GM21619 (cell line): ENCODE data around the gene CACNA1B.

Experiments
- ATAC-seq: cut with Tn5 transposase; IDR thresholded peaks from one replicate; pipeline ENCODE4 v1.9.1; 2021; ENCODE audit not compliant: unreplicated experiment

CACNA1B gene

GRCh38 chr9:137959641-137960411, 82.2 kb downstream of the CACNA1B start:
- ATAC-seq, result no peak

GRCh38 chr9:137960496-137960895, 82.9 kb downstream of the CACNA1B start:
- no peak for ATAC-seq

GRCh38 chr9:137963525-137963924, 85.9 kb downstream of the CACNA1B start:
- no peak for ATAC-seq

- no peak for ATAC-seq
Measured at GRCh38 chr9:137965177-137965795, 87.7 kb downstream of the CACNA1B start.

- ATAC-seq, result no peak
Measured at GRCh38 chr9:137967280-137967953, 89.8 kb downstream of the CACNA1B start.

GRCh38 chr9:137968235-137968634, 90.7 kb downstream of the CACNA1B start:
- no peak for ATAC-seq

DNA sequence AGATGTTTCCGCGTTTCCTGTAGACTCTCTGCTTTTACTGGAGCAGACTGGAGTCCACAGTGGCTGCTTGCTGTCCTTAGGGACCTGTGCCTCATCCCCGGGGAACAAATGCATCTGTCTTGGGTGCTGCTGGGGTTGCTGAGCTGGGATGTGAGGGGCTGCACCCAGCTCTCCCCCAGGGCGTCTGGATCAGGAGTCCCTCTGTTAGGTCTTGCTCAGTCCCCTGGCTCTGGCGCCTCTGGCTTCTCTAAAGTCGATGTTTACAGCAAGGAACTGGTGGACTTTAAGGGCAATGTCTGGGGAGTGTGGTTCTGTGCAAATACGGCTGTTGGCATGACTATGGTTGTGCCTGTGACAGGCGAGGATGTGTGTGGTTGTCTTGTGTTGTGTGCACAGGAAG, 91.4 kb downstream of the CACNA1B start:
- no peak for ATAC-seq

- no peak for ATAC-seq
Measured at GRCh38 chr9:137969685-137970084, 92.1 kb downstream of the CACNA1B start.

GRCh38 chr9:137970098-137970497, 92.5 kb downstream of the CACNA1B start:
- no peak for ATAC-seq

DNA sequence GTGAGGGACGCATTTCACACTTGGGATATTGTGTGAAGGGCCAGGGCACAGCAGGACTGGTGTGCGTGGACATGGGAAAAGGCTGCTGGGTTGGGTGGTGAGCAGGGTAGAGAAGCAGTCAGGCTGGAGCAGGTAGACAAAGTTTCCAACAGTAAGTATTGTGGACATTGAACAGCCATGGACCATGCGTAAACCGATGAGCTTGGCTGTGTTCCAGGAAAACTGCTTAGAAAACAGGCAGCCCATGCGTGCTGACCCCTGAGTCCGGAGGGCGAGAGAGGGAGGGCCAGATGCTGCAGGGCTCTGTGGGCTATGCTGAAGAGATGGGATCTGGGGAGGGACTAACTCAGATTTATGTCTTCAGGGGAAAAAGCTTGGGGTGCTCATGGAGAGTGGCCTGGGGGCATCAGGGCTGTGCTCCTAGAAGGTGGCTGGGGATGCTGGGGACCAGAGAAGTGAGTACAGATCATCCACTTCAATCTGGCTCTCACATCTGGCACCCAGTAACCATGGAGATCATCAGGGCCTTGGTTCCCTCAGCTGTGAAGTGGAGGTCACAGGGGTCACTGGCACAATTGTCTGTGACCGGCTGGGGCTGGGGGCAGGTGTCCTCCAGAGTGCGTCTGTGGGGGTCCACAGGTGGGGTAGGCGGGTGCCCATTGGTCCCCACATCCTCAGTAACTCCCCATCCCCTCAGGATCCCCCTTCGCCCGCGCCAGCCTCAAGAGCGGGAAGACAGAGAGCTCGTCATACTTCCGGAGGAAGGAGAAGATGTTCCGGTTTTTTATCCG, 93.3 kb downstream of the CACNA1B start:
- ATAC-seq, result no peak

- no peak for ATAC-seq
Measured at GRCh38 chr9:137971477-137972138, 94.0 kb downstream of the CACNA1B start.

DNA sequence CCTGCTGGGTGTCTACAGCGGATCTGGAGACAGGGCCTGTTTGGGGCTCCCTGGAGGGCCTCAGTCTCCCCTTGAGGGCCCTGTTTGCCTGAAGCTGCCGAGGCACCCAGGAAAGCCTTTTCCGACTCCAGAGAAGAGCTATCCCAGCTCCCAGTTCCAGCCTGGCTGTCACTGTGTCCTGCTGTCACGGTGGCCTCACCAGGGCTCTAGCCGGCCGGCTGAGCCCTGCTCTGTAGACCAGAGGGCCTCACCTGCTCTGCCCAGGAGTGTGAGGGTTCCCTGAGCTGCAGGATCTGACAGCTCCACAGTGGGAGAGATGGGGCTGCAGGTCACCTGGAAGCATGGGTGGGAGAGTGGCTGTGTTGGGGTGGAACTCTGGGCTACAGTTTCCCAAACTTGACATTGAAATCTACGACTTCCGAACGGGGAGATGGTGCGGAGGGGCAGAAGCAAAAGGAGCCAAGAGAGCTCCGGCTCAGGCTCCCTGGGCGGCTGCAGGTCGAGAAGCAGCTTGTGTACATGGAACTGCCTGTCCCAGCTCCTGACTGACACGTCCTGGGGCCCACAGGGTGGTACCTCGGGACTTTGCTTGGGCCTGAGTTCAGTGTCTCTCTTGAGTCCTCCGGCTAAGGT, 94.9 kb downstream of the CACNA1B start:
- no peak for ATAC-seq

DNA sequence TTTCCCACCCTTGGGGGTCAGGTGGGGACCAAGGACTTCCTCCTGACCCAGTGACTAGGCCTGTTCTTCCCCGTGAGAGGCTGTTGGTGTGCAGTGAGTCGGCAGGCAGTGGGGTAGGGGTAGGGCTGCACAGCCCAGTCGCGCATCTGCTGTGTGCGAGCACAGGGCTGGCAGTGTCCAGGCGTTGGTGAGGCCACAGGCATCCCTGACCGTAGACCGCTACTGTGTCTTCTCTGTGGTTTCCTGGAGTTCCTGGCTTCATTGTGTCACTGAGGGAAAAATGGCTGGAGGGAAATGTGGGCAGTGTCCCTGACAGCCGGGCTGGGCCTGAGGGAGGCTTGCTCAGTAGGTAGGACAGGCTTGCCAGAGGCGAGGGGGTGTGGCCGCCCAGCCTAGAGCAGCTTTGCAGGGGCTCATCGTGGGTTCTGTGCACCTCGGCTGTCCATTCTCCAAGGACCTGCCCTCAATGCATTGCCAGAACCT, 95.4 kb downstream of the CACNA1B start:
- no peak for ATAC-seq

- ATAC-seq, result no peak
Measured at GRCh38 chr9:137973829-137974416, 96.3 kb downstream of the CACNA1B start.

DNA sequence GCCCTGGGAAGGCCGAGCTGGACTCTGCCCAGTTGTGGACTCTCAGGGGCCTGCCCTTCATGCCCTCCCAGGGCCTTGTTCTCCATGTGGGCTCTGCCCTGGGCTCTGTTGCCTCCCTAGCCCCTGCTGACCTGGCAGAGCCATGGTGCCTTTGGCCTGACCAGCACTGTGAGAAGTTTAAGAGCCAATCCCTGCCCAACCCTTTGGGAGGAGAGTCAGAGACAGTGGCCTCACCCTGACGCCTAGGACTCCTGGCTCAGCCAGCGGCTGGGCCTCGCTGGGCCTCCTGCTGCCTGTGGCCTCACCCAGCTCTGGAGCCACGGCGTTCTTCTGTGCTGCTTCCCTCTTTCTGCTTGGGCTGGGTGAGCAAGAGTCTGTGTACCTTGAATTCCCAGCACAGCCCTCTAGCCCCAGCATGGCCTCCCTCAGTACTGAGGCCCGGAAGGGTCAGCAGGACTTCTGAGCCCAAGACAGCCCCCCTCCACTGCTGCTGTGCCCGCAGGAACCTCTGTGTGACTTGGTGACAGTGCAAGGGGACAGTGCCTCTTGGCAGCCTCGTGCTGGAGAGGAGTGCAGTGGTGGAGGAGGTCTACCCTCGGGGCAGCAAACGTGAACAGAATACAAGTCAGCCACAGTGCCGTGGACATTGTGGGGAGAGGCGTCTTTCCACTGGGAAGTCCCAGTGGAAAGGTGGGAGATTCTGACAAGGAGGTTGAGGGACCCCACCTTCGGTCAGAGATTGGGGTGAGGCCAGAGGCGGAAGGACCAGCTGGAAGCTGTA, 97.4 kb downstream of the CACNA1B start:
- ATAC-seq, result no peak

DNA sequence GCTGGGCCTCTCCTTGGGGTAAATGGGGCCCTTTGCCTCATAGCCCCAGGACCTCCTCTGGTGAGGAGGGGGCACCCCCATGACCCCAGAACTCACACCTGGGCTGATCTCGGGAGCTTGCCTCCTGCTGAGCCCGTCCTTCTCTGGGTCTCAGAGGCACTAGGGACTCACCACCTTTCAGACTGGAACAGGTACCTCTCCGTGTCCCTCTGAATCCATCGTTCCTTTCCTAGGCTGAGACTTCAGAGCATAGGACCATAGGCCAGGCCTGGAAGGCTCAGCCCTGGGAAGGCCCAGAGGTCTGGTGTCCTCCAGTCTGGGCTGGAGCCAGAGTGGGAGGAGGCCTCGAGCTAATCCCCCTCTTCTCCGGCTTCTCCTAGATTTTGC, 97.9 kb downstream of the CACNA1B start:
- no peak for ATAC-seq

DNA sequence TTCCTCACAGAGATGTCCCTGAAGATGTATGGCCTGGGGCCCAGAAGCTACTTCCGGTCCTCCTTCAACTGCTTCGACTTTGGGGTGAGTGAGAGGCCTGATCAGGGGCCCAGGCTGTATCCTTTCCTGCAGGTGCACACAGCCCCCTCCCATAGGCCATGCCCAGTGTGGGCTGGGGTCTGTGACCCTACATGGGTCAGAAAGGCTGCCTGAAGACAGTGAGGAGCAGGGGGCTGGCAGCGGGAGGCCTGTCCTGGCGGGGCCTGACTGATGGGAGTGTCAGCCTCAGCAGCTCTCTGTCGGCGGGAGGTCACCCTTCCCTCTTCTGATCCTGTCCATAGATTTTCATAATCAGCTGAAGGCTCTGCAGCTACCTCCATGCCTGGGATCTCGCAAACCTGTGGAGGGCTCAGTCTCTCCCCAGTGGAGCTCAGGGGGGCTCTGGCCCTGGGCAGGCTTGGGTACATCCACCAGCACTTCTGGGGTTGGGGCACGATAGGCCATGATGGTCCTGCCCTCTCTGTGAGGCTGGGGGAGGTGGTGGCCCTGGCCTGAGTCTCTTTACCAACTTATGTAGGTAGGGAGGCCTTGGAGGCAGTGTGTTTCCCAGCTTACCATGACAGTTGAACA, 98.5 kb downstream of the CACNA1B start:
- ATAC-seq, result no peak

- ATAC-seq, result no peak
Measured at GRCh38 chr9:137977571-137978261, 100.1 kb downstream of the CACNA1B start.
